Measurements from ENCODE around the gene ACTRT2.

The ACTRT2 gene

DNA sequence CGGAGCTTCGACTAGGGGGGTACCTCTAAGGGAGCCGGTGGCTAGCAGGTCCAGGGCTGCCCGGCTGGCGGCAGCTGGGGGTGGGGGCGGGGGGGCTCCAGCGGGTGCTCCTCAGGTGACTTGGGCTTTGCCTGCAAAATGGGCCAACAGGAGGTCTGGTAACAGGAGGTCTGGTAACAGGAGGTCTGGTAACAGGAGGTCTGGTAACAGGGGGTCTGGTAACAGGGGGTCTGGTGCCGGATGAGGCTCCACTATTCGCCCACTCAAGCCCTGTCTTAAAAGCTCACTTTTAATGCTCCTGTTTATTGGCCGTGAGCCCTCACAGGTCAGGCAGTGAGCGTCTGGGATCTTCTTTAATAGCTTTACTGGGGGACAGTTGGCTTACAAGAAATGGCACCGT lies 40.4 kb upstream of the ACTRT2 start:
- Histone ChIP-seq H2AFZ (ENCODE audit: low read depth) (no peak overlapping the region), H3K4me3 (IDR thresholded peaks at IDR 0.05; ENCODE audit: insufficient read depth, low read depth, low read length) (no peak overlapping the region), H3K36me3 (ENCODE audit: insufficient read depth) (no peaks in the 10 kb centered on the region), H3K27me3 (ENCODE audit: insufficient read depth, low read depth) (peaks cover 45% of the 10 kb centered on the region), H4K20me1 (ENCODE audit: insufficient read depth) (no peaks in the 10 kb centered on the region), H3K4me1 (ENCODE audit: low read depth, poor library complexity, severe bottlenecking) (no peaks in the 10 kb centered on the region), H3K9ac (no peak overlapping the region), H3K4me2 (no peak overlapping the region), H3K79me2 (ENCODE audit: insufficient read depth, low read depth) (no peaks in the 10 kb centered on the region), H3K27ac (no peak overlapping the region)
- TF ChIP-seq, protein P1, sequence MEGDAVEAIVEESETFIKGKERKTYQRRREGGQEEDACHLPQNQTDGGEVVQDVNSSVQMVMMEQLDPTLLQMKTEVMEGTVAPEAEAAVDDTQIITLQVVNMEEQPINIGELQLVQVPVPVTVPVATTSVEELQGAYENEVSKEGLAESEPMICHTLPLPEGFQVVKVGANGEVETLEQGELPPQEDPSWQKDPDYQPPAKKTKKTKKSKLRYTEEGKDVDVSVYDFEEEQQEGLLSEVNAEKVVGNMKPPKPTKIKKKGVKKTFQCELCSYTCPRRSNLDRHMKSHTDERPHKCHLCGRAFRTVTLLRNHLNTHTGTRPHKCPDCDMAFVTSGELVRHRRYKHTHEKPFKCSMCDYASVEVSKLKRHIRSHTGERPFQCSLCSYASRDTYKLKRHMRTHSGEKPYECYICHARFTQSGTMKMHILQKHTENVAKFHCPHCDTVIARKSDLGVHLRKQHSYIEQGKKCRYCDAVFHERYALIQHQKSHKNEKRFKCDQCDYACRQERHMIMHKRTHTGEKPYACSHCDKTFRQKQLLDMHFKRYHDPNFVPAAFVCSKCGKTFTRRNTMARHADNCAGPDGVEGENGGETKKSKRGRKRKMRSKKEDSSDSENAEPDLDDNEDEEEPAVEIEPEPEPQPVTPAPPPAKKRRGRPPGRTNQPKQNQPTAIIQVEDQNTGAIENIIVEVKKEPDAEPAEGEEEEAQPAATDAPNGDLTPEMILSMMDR (conservative IDR thresholded peaks at IDR 0.05; ENCODE audit: low read depth, low read length), result no peak

DNA sequence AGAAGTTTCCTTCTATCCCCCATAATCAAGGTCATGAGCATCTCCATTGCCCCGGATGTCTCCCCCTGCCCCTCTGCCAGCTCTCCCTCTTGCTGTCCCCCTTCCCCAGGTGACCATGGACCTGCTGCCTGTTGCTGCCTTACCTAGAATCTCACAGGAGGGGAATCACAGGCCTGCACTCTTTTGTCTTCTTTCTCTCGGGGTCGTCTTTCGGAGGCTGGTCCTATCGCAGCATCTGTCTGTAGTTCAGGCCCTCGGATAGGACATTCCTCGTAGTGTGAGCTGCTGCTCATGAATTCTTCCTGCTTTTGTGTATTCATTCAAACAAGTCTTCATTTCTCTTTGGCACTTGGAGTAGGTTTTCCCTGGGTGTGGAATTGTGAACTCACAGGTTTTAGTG lies 39.9 kb upstream of the ACTRT2 start:
- no peak overlapping the region for H3K4me3 ChIP-seq (IDR thresholded peaks at IDR 0.05; ENCODE audit: insufficient read depth, low read depth, low read length)
- TF ChIP-seq, protein P1 (conservative IDR thresholded peaks at IDR 0.05; ENCODE audit: low read depth, low read length), result no peak
- no peaks in the 10 kb centered on the region for H3K4me1 ChIP-seq (ENCODE audit: low read depth, poor library complexity, severe bottlenecking)
- no peaks in the 10 kb centered on the region for H3K79me2 ChIP-seq (ENCODE audit: insufficient read depth, low read depth)
- H2AFZ ChIP-seq (ENCODE audit: low read depth), result no peak overlapping the region
- H4K20me1 ChIP-seq (ENCODE audit: insufficient read depth), result no peaks in the 10 kb centered on the region
- no peak overlapping the region for H3K9ac ChIP-seq
- no peaks in the 10 kb centered on the region for H3K36me3 ChIP-seq (ENCODE audit: insufficient read depth)
- peaks cover 45% of the 10 kb centered on the region for H3K27me3 ChIP-seq (ENCODE audit: insufficient read depth, low read depth)
- no peak overlapping the region for H3K4me2 ChIP-seq
- no peak overlapping the region for H3K27ac ChIP-seq

DNA sequence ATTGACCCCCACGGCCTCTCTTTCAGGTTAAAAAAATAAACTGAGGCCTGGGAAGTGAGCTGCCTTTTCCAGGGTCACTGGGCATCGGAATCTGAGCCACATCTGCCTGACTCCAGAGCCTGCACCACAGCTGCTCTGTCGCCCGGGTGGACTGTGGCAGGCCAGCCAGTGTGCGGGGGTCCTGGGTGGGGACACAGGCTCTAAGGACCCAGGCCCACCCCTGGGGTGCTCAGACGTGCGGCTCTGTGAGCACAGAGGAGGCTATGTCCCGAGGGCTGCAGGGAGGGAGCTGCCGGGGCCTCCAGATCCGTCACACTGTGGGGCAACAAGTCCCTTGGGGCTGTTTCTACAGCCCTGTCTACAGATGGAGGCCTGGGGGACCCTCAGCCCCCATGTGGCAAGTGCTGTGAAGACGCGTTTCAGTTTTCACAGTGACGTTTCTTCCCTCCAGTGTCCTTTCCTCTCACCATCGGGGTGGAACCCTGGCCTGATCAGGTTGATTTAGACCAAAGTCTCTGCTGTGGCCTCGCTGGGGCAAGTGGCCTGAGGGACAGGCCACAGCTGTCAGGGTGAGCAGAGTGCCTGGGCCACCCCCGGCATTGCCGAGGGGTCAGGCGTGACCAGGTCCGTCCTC lies 39.2 kb upstream of the ACTRT2 start:
- Histone ChIP-seq H3K36me3 (ENCODE audit: insufficient read depth) (no peaks in the 10 kb centered on the region), H3K27me3 (ENCODE audit: insufficient read depth, low read depth) (peaks cover 45% of the 10 kb centered on the region), H4K20me1 (ENCODE audit: insufficient read depth) (no peaks in the 10 kb centered on the region), H3K79me2 (ENCODE audit: insufficient read depth, low read depth) (no peaks in the 10 kb centered on the region), H3K4me2 (no peak overlapping the region), H2AFZ (ENCODE audit: low read depth) (no peak overlapping the region), H3K9ac (no peak overlapping the region), H3K4me1 (ENCODE audit: low read depth, poor library complexity, severe bottlenecking) (no peaks in the 10 kb centered on the region), H3K4me3 (IDR thresholded peaks at IDR 0.05; ENCODE audit: insufficient read depth, low read depth, low read length) (no peak overlapping the region), H3K27ac (no peak overlapping the region)
- TF ChIP-seq, protein P1 (conservative IDR thresholded peaks at IDR 0.05; ENCODE audit: low read depth, low read length), result no peak

DNA sequence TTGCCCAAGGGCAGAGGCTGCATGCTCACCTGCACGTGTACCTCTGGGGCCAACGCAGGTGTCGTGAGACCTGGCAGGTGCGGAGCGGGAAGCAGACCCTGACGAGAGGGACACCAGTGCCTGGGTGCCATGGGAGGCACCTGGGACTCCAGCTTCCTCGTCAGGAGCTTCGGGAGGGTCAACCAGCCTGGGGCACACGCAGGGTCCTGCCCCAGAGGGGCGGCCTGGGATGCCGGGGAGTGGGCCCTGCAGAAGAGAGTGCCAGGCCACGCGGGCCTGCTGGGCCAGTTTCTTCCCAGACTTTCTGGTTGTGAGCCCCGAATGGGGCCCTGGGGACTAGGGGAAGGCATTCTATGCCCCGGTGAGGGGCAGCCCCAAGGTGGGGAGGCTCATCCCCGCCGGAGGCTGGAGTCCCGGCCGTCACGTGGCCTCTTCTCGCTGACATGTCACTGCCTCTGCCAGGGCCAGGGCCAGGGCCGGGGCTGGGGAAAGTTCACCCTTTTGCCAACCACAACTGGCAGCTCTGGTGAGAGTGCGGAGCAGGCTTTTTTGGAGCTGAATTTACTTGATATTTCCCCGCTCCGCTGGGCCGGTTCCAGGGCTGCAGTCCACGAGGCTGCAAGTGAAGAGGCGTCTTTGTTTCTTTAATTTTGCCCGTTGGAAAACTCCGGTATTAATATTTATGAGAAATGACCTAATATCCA lies 38.5 kb upstream of the ACTRT2 start:
- H3K4me2 ChIP-seq, result no peak overlapping the region
- H4K20me1 ChIP-seq (ENCODE audit: insufficient read depth), result no peaks in the 10 kb centered on the region
- no peak overlapping the region for H3K27ac ChIP-seq
- no peaks in the 10 kb centered on the region for H3K4me1 ChIP-seq (ENCODE audit: low read depth, poor library complexity, severe bottlenecking)
- H2AFZ ChIP-seq (ENCODE audit: low read depth), result no peak overlapping the region
- no peaks in the 10 kb centered on the region for H3K36me3 ChIP-seq (ENCODE audit: insufficient read depth)
- H3K79me2 ChIP-seq (ENCODE audit: insufficient read depth, low read depth), result no peaks in the 10 kb centered on the region
- H3K27me3 ChIP-seq (ENCODE audit: insufficient read depth, low read depth), result peaks cover 45% of the 10 kb centered on the region
- H3K4me3 ChIP-seq (IDR thresholded peaks at IDR 0.05; ENCODE audit: insufficient read depth, low read depth, low read length), result no peak overlapping the region
- TF ChIP-seq, protein P1 (conservative IDR thresholded peaks at IDR 0.05; ENCODE audit: low read depth, low read length), result no peak
- no peak overlapping the region for H3K9ac ChIP-seq

All from KMS-11 (cell line).